Ramos (cell line): ENCODE results near the gene MXI1.
"Not testable (repeated sequence)": the region's sequence is repeated elsewhere in the genome, so short reads cannot be mapped to it uniquely, and the experiment has no call there.

Experiments used
- in situ Hi-C: fragments of 300-500 bp; cut with MboI; formaldehyde crosslinking; loops from one replicate; pipeline ENCODE4 v1.14.3; 2022; ENCODE audit warnings: low sequenced_read_pairs; ENCODE audit not compliant: unreplicated experiment

Gene MXI1

GRCh38 chr10:110306452-110306768, 99.0 kb downstream of the MXI1 start:
- in situ Hi-C loops = no loop called here

- in situ Hi-C loops = no loop called here
Measured at GRCh38 chr10:110307805-110308204, 100.4 kb downstream of the MXI1 start.

- in situ Hi-C loops = no loop called here
Measured at GRCh38 chr10:110310741-110311140, 103.3 kb downstream of the MXI1 start.

- in situ Hi-C loops = no loop called here
Measured at GRCh38 chr10:110311357-110311949, 104.0 kb downstream of the MXI1 start.

GRCh38 chr10:110312206-110312605, 104.8 kb downstream of the MXI1 start:
- in situ Hi-C loops = no loop called here

GRCh38 chr10:110313674-110314073, 106.3 kb downstream of the MXI1 start:
- in situ Hi-C loops = no loop called here

GRCh38 chr10:110317866-110318850, 110.8 kb downstream of the MXI1 start:
- in situ Hi-C loops = no loop called here

GRCh38 chr10:110321869-110322620, 114.6 kb downstream of the MXI1 start:
- in situ Hi-C loops = no loop called here

- in situ Hi-C loops = no loop called here
Measured at GRCh38 chr10:110323503-110323902, 116.1 kb downstream of the MXI1 start.

- in situ Hi-C loops = no loop called here
Measured at GRCh38 chr10:110324201-110324804, 116.9 kb downstream of the MXI1 start.

- in situ Hi-C loops = no loop called here
Measured at GRCh38 chr10:110324805-110325280, 117.4 kb downstream of the MXI1 start.

GRCh38 chr10:110326351-110327032, 119.1 kb downstream of the MXI1 start:
- in situ Hi-C loops = no loop called here

- in situ Hi-C loops = no loop called here
Measured at GRCh38 chr10:110327262-110327914, 120.0 kb downstream of the MXI1 start.

GRCh38 chr10:110330675-110331074, 123.3 kb downstream of the MXI1 start:
- in situ Hi-C loops = no loop called here

- in situ Hi-C loops = not testable (repeated sequence)
Measured at GRCh38 chr10:110331226-110331795, 123.9 kb downstream of the MXI1 start.

- in situ Hi-C loops = no loop called here
Measured at GRCh38 chr10:110334061-110334656, 126.8 kb downstream of the MXI1 start.

- in situ Hi-C loops = no loop called here
Measured at GRCh38 chr10:110335314-110336064, 128.1 kb downstream of the MXI1 start.
